Measurements from ENCODE around the gene BBOX1. TPM values are rescaled to one million over a fixed set of nuclear protein-coding genes. Genes with fewer than 3 reads are reported as not detected.
"Not testable (repeated sequence)": the region's sequence is repeated elsewhere in the genome, so short reads cannot be mapped to it uniquely, and the experiment has no call there.

BBOX1 gene
- total RNA-seq, 1 donor from 2014 or later: not detected

GRCh38 chr11:27085605-27086004, 45.0 kb downstream of the BBOX1 start:
- no peak overlapping the region for H3K27ac Mint-ChIP-seq (ENCODE audit: unreplicated experiment)
- peaks cover 7% of the 10 kb centered on the region for H3K36me3 Mint-ChIP-seq (ENCODE audit: unreplicated experiment)
- TF ChIP-seq CTCF (IDR thresholded peaks at IDR 0.05; ENCODE audit: partially characterized antibody, unreplicated experiment): no peak
- H3K4me1 Mint-ChIP-seq (ENCODE audit: low read depth, unreplicated experiment): no peaks in the 10 kb centered on the region
- H3K27me3 Mint-ChIP-seq (ENCODE audit: unreplicated experiment): peaks cover 3% of the 10 kb centered on the region
- H3K4me3 Mint-ChIP-seq (ENCODE audit: unreplicated experiment): no peak overlapping the region
- no peak for DNase-seq
- H3K9me3 Mint-ChIP-seq (ENCODE audit: unreplicated experiment): peaks cover 3% of the 10 kb centered on the region

- no peak for DNase-seq
- Mint-ChIP-seq H3K36me3 (ENCODE audit: unreplicated experiment) (peaks cover 7% of the 10 kb centered on the region), H3K27ac (ENCODE audit: unreplicated experiment) (no peak overlapping the region), H3K4me1 (ENCODE audit: low read depth, unreplicated experiment) (no peaks in the 10 kb centered on the region), H3K9me3 (ENCODE audit: unreplicated experiment) (peaks cover 3% of the 10 kb centered on the region), H3K4me3 (ENCODE audit: unreplicated experiment) (no peak overlapping the region), H3K27me3 (ENCODE audit: unreplicated experiment) (peaks cover 1% of the 10 kb centered on the region)
- no peak for TF ChIP-seq CTCF (IDR thresholded peaks at IDR 0.05; ENCODE audit: partially characterized antibody, unreplicated experiment)
These were observed 46.8 kb downstream of the BBOX1 start for GRCh38 chr11:27087432-27087831.

GRCh38 chr11:27088353-27088752, 47.7 kb downstream of the BBOX1 start:
- Mint-ChIP-seq H3K4me1 (ENCODE audit: low read depth, unreplicated experiment) (no peaks in the 10 kb centered on the region), H3K9me3 (ENCODE audit: unreplicated experiment) (peaks cover 3% of the 10 kb centered on the region), H3K4me3 (ENCODE audit: unreplicated experiment) (no peak overlapping the region)

GRCh38 chr11:27089746-27090145, 49.1 kb downstream of the BBOX1 start:
- Mint-ChIP-seq H3K27me3 (ENCODE audit: unreplicated experiment) (peaks cover 1% of the 10 kb centered on the region), H3K36me3 (ENCODE audit: unreplicated experiment) (peaks cover 7% of the 10 kb centered on the region), H3K4me1 (ENCODE audit: low read depth, unreplicated experiment) (no peaks in the 10 kb centered on the region), H3K27ac (ENCODE audit: unreplicated experiment) (no peak overlapping the region), H3K9me3 (ENCODE audit: unreplicated experiment) (peaks cover 3% of the 10 kb centered on the region), H3K4me3 (ENCODE audit: unreplicated experiment) (no peak overlapping the region)
- DNase-seq: no peak
- no peak for TF ChIP-seq CTCF (IDR thresholded peaks at IDR 0.05; ENCODE audit: partially characterized antibody, unreplicated experiment)

More at GRCh38 chr11:27088353-27088752, 47.7 kb downstream of the BBOX1 start:
- H3K27me3 Mint-ChIP-seq (ENCODE audit: unreplicated experiment): peaks cover 1% of the 10 kb centered on the region
- H3K27ac Mint-ChIP-seq (ENCODE audit: unreplicated experiment): no peak overlapping the region
- no peak for DNase-seq
- TF ChIP-seq CTCF (IDR thresholded peaks at IDR 0.05; ENCODE audit: partially characterized antibody, unreplicated experiment): no peak
- peaks cover 7% of the 10 kb centered on the region for H3K36me3 Mint-ChIP-seq (ENCODE audit: unreplicated experiment)

- not testable (repeated sequence) for H3K27me3 Mint-ChIP-seq (ENCODE audit: unreplicated experiment); H3K36me3 Mint-ChIP-seq (ENCODE audit: unreplicated experiment); DNase-seq; H3K27ac Mint-ChIP-seq (ENCODE audit: unreplicated experiment); H3K4me1 Mint-ChIP-seq (ENCODE audit: low read depth, unreplicated experiment); H3K4me3 Mint-ChIP-seq (ENCODE audit: unreplicated experiment); H3K9me3 Mint-ChIP-seq (ENCODE audit: unreplicated experiment)
These were observed 49.8 kb downstream of the BBOX1 start for GRCh38 chr11:27090357-27090948.
